WTC11 (cell line): ENCODE results near the gene PRCC. TPM values are rescaled to one million over a fixed set of nuclear protein-coding genes. Genes with fewer than 3 reads are reported as not detected.

Experiments used
- ATAC-seq: fragments of 200-7000 bp; cut with Tn5 transposase; 2 replicates; pipeline ENCODE4 v1.10.0; 2021; ENCODE audit warnings: mild to moderate bottlenecking, moderate library complexity
- CTCF ChIA-PET: fragments of 300-600 bp; sonication (Branson Sonifier 250); formaldehyde crosslinking; loops from one replicate; lab custom pipeline; 2021; ENCODE audit warnings: antibody characterized with exemption; lab: Charles Lee
- POLR2A ChIA-PET: fragments of 350-600 bp; sonication (Branson Sonifier 250); formaldehyde crosslinking; loops from one replicate; lab custom pipeline; 2021; ENCODE audit warnings: antibody characterized with exemption; lab: Charles Lee
- DNase-seq: peaks from one replicate; pipeline ENCODE4 v3.0.0; 2021; ENCODE audit warnings: low spot score
- H3K27ac Mint-ChIP-seq: 2 replicates; pipeline ENCODE4 v1.8.0; 2021; ENCODE audit warnings: mixed read lengths
- H3K27me3 Mint-ChIP-seq: 2 replicates; pipeline ENCODE4 v1.8.0; 2021; ENCODE audit warnings: low read depth, mild to moderate bottlenecking, moderate library complexity, mixed read lengths
- H3K36me3 Mint-ChIP-seq: 2 replicates; pipeline ENCODE4 v1.8.0; 2021; ENCODE audit warnings: mixed read lengths
- H3K4me1 Mint-ChIP-seq: 2 replicates; pipeline ENCODE4 v1.8.0; 2022; ENCODE audit warnings: mixed read lengths
- H3K4me3 Mint-ChIP-seq: 2 replicates; pipeline ENCODE4 v1.8.0; 2021; ENCODE audit warnings: mild to moderate bottlenecking, moderate library complexity, mixed read lengths
- H3K9me3 Mint-ChIP-seq: 2 replicates; pipeline ENCODE4 v1.8.0; 2021; ENCODE audit warnings: mixed read lengths
- ATF2 ChIP-seq: sonication (generic); formaldehyde crosslinking; IDR thresholded peaks from 2 replicates; pipeline ENCODE4 v1.8.1; 2022; ENCODE audit warnings: low read depth, missing genetic modification reagents, borderline replicate concordance
- CREB1 ChIP-seq: sonication (generic); formaldehyde crosslinking; IDR thresholded peaks from 2 replicates; pipeline ENCODE4 v1.8.0; 2023; ENCODE audit warnings: mild to moderate bottlenecking, missing genetic modification reagents
- ESRRA ChIP-seq: sonication (generic); formaldehyde crosslinking; IDR thresholded peaks from 2 replicates; pipeline ENCODE4 v1.8.1; 2022; ENCODE audit warnings: mild to moderate bottlenecking, missing genetic modification reagents, borderline replicate concordance
- GRHL2 ChIP-seq: fragments of 250-450 bp; sonication (Bioruptor Pico); IDR thresholded peaks from 2 replicates; pipeline ENCODE4 v1.8.0; 2022; ENCODE audit warnings: mild to moderate bottlenecking, moderate library complexity; ENCODE audit not compliant: insufficient replicate concordance, severe bottlenecking
- HMGA2 ChIP-seq: fragments of 250-450 bp; sonication (Bioruptor Pico); IDR thresholded peaks from 2 replicates; pipeline ENCODE4 v1.4.0; 2021; ENCODE audit warnings: mild to moderate bottlenecking, moderate library complexity
- IRF2 ChIP-seq: sonication (generic); formaldehyde crosslinking; IDR thresholded peaks from 2 replicates; pipeline ENCODE4 v1.8.0; 2022; ENCODE audit warnings: low read depth, missing genetic modification reagents, borderline replicate concordance
- NR3C1 ChIP-seq: sonication (generic); formaldehyde crosslinking; conservative IDR thresholded peaks from 2 replicates; pipeline ENCODE4 v1.8.1; 2023; ENCODE audit warnings: low read depth, mild to moderate bottlenecking, missing genetic modification reagents
- OVOL2 ChIP-seq: fragments of 250-450 bp; sonication (Bioruptor Pico); IDR thresholded peaks from 2 replicates; pipeline ENCODE4 v1.9.0; 2021; ENCODE audit warnings: mild to moderate bottlenecking, borderline replicate concordance
- TEAD1 ChIP-seq: sonication (generic); formaldehyde crosslinking; IDR thresholded peaks from 2 replicates; pipeline ENCODE4 v1.8.0; 2022; ENCODE audit warnings: mild to moderate bottlenecking, missing genetic modification reagents
- USF1 ChIP-seq: sonication (generic); formaldehyde crosslinking; IDR thresholded peaks from 2 replicates; pipeline ENCODE4 v1.8.0; 2022; ENCODE audit warnings: mild to moderate bottlenecking, missing genetic modification reagents
- ZBTB21 ChIP-seq: sonication (generic); formaldehyde crosslinking; IDR thresholded peaks from 2 replicates; pipeline ENCODE4 v1.8.1; 2023; ENCODE audit warnings: mild to moderate bottlenecking, missing genetic modification reagents, borderline replicate concordance
- ZBTB43 ChIP-seq: sonication (generic); formaldehyde crosslinking; IDR thresholded peaks from 2 replicates; pipeline ENCODE4 v1.8.1; 2023; ENCODE audit warnings: mild to moderate bottlenecking, missing genetic modification reagents
- ZNF121 ChIP-seq: sonication (generic); formaldehyde crosslinking; IDR thresholded peaks from 2 replicates; pipeline ENCODE4 v1.8.0; 2023; ENCODE audit warnings: missing genetic modification reagents
- ZNF396 ChIP-seq: fragments of 250-450 bp; sonication (Bioruptor Pico); IDR thresholded peaks from 2 replicates; pipeline ENCODE4 v1.8.0; 2021; ENCODE audit warnings: mild to moderate bottlenecking, moderate library complexity, borderline replicate concordance
- ZNF416 ChIP-seq: fragments of 250-450 bp; sonication (Bioruptor Pico); IDR thresholded peaks from 2 replicates; pipeline ENCODE4 v1.9.0; 2021; ENCODE audit warnings: mild to moderate bottlenecking, inconsistent platforms
- ZNF532 ChIP-seq: fragments of 250-450 bp; sonication (Bioruptor Pico); IDR thresholded peaks from 2 replicates; pipeline ENCODE4 v1.9.0; 2021; ENCODE audit warnings: mild to moderate bottlenecking, borderline replicate concordance
- total RNA-seq: library from RNA; stranded (reverse); gene quantifications from 3 replicates; pipeline ENCODE4 v1.2.3, GENCODE V29; 2021
- TF ChIP-seq, protein P1 (sequence below): sonication (generic); formaldehyde crosslinking; IDR thresholded peaks from 2 replicates; pipeline ENCODE4 v1.8.0; 2022; ENCODE audit warnings: missing genetic modification reagents
- TF ChIP-seq, protein P2 (sequence below): sonication (generic); formaldehyde crosslinking; conservative IDR thresholded peaks from 2 replicates; pipeline ENCODE4 v1.8.1; 2023; ENCODE audit warnings: mild to moderate bottlenecking, low read depth, missing genetic modification reagents, moderate library complexity

The PRCC gene
- total RNA-seq, 1 experiment from 2014 or later, result 97.4 TPM

GRCh38 chr1:156721131-156721530, 46.2 kb upstream of the PRCC start:
- no peak for ATAC-seq
- no peaks in the 10 kb centered on the region for H3K9me3 Mint-ChIP-seq
- CTCF ChIA-PET, result interaction anchor here (0.8 to 25.2 kb wide), 3 partner anchors 15 to 204 kb away, joined by 4 to 1553 read pairs (median 8); partner anchors contain the start of gene CRABP2

More at GRCh38 chr1:156721131-156721530, 46.2 kb upstream of the PRCC start:
- H3K4me3 Mint-ChIP-seq, result no peak overlapping the region
- peaks cover 36% of the 10 kb centered on the region for H3K36me3 Mint-ChIP-seq
- H3K27ac Mint-ChIP-seq, result no peak overlapping the region
- DNase-seq, result no peak
- peaks cover 12% of the 10 kb centered on the region for H3K4me1 Mint-ChIP-seq
- H3K27me3 Mint-ChIP-seq, result no peaks in the 10 kb centered on the region
- POLR2A ChIA-PET, result interaction anchor here (0.8 kb wide), 1 partner anchor 13 kb away, joined by 3 read pairs; no protein-coding TSS in a partner anchor
- TF ChIP-seq IRF2 (CRISPR knock-in tag) (no peak), ZBTB43 (CRISPR knock-in tag) (no peak), ESRRA (CRISPR knock-in tag) (no peak), NR3C1 (CRISPR knock-in tag) (no peak), ZNF532 (no peak), OVOL2 (CRISPR knock-in tag) (no peak), CREB1 (CRISPR knock-in tag) (no peak), ZBTB21 (no peak), ZNF121 (CRISPR knock-in tag) (no peak), TEAD1 (CRISPR knock-in tag) (no peak), GRHL2 (CRISPR knock-in tag) (no peak), ZNF396 (CRISPR knock-in tag) (no peak), ATF2 (CRISPR knock-in tag) (no peak), ZNF416 (no peak), USF1 (no peak), HMGA2 (CRISPR knock-in tag) (no peak)
- TF ChIP-seq, protein P1, sequence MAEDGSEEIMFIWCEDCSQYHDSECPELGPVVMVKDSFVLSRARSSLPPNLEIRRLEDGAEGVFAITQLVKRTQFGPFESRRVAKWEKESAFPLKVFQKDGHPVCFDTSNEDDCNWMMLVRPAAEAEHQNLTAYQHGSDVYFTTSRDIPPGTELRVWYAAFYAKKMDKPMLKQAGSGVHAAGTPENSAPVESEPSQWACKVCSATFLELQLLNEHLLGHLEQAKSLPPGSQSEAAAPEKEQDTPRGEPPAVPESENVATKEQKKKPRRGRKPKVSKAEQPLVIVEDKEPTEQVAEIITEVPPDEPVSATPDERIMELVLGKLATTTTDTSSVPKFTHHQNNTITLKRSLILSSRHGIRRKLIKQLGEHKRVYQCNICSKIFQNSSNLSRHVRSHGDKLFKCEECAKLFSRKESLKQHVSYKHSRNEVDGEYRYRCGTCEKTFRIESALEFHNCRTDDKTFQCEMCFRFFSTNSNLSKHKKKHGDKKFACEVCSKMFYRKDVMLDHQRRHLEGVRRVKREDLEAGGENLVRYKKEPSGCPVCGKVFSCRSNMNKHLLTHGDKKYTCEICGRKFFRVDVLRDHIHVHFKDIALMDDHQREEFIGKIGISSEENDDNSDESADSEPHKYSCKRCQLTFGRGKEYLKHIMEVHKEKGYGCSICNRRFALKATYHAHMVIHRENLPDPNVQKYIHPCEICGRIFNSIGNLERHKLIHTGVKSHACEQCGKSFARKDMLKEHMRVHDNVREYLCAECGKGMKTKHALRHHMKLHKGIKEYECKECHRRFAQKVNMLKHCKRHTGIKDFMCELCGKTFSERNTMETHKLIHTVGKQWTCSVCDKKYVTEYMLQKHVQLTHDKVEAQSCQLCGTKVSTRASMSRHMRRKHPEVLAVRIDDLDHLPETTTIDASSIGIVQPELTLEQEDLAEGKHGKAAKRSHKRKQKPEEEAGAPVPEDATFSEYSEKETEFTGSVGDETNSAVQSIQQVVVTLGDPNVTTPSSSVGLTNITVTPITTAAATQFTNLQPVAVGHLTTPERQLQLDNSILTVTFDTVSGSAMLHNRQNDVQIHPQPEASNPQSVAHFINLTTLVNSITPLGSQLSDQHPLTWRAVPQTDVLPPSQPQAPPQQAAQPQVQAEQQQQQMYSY (CRISPR knock-in tag), result no peak
- TF ChIP-seq, protein P2, sequence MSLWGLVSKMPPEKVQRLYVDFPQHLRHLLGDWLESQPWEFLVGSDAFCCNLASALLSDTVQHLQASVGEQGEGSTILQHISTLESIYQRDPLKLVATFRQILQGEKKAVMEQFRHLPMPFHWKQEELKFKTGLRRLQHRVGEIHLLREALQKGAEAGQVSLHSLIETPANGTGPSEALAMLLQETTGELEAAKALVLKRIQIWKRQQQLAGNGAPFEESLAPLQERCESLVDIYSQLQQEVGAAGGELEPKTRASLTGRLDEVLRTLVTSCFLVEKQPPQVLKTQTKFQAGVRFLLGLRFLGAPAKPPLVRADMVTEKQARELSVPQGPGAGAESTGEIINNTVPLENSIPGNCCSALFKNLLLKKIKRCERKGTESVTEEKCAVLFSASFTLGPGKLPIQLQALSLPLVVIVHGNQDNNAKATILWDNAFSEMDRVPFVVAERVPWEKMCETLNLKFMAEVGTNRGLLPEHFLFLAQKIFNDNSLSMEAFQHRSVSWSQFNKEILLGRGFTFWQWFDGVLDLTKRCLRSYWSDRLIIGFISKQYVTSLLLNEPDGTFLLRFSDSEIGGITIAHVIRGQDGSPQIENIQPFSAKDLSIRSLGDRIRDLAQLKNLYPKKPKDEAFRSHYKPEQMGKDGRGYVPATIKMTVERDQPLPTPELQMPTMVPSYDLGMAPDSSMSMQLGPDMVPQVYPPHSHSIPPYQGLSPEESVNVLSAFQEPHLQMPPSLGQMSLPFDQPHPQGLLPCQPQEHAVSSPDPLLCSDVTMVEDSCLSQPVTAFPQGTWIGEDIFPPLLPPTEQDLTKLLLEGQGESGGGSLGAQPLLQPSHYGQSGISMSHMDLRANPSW (CRISPR knock-in tag), result no peak
